ENCODE data around the gene TMEM184A.

DNA sequence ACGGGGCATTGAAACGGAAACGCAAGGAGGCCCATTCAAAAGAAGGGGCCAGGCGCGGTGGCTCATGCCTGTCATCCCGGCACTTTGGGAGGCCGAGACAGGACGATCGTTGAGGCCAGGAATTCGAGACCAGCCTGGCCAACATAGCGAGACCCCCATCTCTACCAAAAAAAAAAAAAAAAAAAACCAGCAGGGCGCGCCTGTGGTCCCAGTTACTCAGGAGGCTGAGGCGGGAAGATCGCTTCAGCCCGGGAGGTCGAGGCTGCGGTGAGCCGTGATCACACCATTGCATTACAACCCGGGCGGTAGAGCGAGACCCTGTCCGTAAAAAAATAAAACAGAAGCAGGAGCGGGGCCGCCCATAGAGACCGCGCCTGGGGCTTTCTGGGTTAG is 13.4 kb upstream of the TMEM184A start:
- TF ChIP-seq, protein P1, sequence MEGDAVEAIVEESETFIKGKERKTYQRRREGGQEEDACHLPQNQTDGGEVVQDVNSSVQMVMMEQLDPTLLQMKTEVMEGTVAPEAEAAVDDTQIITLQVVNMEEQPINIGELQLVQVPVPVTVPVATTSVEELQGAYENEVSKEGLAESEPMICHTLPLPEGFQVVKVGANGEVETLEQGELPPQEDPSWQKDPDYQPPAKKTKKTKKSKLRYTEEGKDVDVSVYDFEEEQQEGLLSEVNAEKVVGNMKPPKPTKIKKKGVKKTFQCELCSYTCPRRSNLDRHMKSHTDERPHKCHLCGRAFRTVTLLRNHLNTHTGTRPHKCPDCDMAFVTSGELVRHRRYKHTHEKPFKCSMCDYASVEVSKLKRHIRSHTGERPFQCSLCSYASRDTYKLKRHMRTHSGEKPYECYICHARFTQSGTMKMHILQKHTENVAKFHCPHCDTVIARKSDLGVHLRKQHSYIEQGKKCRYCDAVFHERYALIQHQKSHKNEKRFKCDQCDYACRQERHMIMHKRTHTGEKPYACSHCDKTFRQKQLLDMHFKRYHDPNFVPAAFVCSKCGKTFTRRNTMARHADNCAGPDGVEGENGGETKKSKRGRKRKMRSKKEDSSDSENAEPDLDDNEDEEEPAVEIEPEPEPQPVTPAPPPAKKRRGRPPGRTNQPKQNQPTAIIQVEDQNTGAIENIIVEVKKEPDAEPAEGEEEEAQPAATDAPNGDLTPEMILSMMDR (IDR thresholded peaks at IDR 0.05): no peak
- no peak for TF ChIP-seq POLR2A (IDR thresholded peaks at IDR 0.05)
- no peak for TF ChIP-seq POLR2AphosphoS5 (IDR thresholded peaks at IDR 0.05)
